Mucosa of descending colon (tissue), 3 donors: ENCODE measurements around the gene HDDC3. TPM values are rescaled to one million over a fixed set of nuclear protein-coding genes. Genes with fewer than 3 reads are reported as not detected.
"Not testable (repeated sequence)": the region's sequence is repeated elsewhere in the genome, so short reads cannot be mapped to it uniquely, and the experiment has no call there.

Experiments used
- ATAC-seq: fragments of 200-7000 bp; cut with Tn5 transposase; one replicate; pipeline ENCODE4 v1.9.1; 2020; ENCODE audit warnings: mild to moderate bottlenecking, moderate library complexity
- DNase-seq, 3 donors: peaks; one replicate each; pipeline ENCODE4 v3.0.0-alpha.2; 2020
- H3K36me3 ChIP-seq: fragments of 200-600 bp; one replicate; pipeline ENCODE4 v1.8.0; 2021; ENCODE audit warnings: low read depth, mild to moderate bottlenecking
- H3K4me1 ChIP-seq: fragments of 200-600 bp; one replicate; pipeline ENCODE4 v1.8.0; 2021; ENCODE audit warnings: low read depth, mild to moderate bottlenecking
- H3K4me3 ChIP-seq: fragments of 200-600 bp; one replicate; pipeline ENCODE4 v1.8.0; 2021; ENCODE audit warnings: mild to moderate bottlenecking
- H3K9me3 ChIP-seq: fragments of 200-600 bp; one replicate; pipeline ENCODE4 v1.8.0; 2021; ENCODE audit warnings: mild to moderate bottlenecking
- CTCF ChIP-seq: fragments of 200-600 bp; IDR thresholded peaks from one replicate; pipeline ENCODE4 v1.8.0; 2022; ENCODE audit warnings: antibody characterized with exemption, mild to moderate bottlenecking
- intact Hi-C, 2 donors: fragments of 100-400 bp; cut with DNase I in 1 of 2; cut with micrococcal nuclease in 1 of 2; formaldehyde crosslinking; loops; one replicate each; pipeline versions ENCODE4 v1.11.0 to v1.11.1; 2022; cut with DNase I, micrococcal nuclease
- total RNA-seq, 3 donors: library from RNA; stranded (reverse); fragmentation: NEBNext Ultra II Directional in 2 of 3; extraction: Animal tissue kit (Norgen Biotek cat#: 25700) in 2 of 3; gene quantifications; one replicate each; pipeline versions ENCODE4 v1.2.1 to v1.2.4, GENCODE V29; 2021 to 2023
- donor health status: DM: no; HTN: no; CAD: no; lungs with moderate emphysema.
- donor health status: DM: no; HTN: no; CAD: no.
- donor health status: DM: no; HTN: yes; CAD: no.

The HDDC3 gene
- total RNA-seq, 3 donors from 2014 or later: 10.7 to 23.4 (median 15.4) TPM

- H3K4me3 ChIP-seq: no peak overlapping the region
- H3K9me3 ChIP-seq: no peaks in the 10 kb centered on the region
- intact Hi-C loops: no loop called here
- TF ChIP-seq CTCF: no peak
- ATAC-seq: no peak
- DNase-seq: no peak
- H3K36me3 ChIP-seq: no peaks in the 10 kb centered on the region
- H3K4me1 ChIP-seq: peaks cover 29% of the 10 kb centered on the region
Measured at GRCh38 chr15:90933301-90933700, 952 bp upstream of the HDDC3 start.

- no peaks in the 10 kb centered on the region for H3K36me3 ChIP-seq
- peak overlapping the region; percentile 46 for H3K4me3 ChIP-seq
- no peaks in the 10 kb centered on the region for H3K9me3 ChIP-seq
- intact Hi-C loops: no loop called here
- DNase-seq (no peak), ATAC-seq (no peak)
- peaks cover 29% of the 10 kb centered on the region for H3K4me1 ChIP-seq
- TF ChIP-seq CTCF: no peak
Measured at GRCh38 chr15:90932660-90932991, 277 bp upstream of the HDDC3 start.

GRCh38 chr15:90931575-90931827, 848 bp downstream of the HDDC3 start:
- H3K4me1 ChIP-seq: peaks cover 28% of the 10 kb centered on the region
- ATAC-seq: no peak
- TF ChIP-seq CTCF: no peak
- no peak for DNase-seq
- H3K36me3 ChIP-seq: no peaks in the 10 kb centered on the region
- no peaks in the 10 kb centered on the region for H3K9me3 ChIP-seq
- H3K4me3 ChIP-seq: no peak overlapping the region
- intact Hi-C loops: no loop called here

DNA sequence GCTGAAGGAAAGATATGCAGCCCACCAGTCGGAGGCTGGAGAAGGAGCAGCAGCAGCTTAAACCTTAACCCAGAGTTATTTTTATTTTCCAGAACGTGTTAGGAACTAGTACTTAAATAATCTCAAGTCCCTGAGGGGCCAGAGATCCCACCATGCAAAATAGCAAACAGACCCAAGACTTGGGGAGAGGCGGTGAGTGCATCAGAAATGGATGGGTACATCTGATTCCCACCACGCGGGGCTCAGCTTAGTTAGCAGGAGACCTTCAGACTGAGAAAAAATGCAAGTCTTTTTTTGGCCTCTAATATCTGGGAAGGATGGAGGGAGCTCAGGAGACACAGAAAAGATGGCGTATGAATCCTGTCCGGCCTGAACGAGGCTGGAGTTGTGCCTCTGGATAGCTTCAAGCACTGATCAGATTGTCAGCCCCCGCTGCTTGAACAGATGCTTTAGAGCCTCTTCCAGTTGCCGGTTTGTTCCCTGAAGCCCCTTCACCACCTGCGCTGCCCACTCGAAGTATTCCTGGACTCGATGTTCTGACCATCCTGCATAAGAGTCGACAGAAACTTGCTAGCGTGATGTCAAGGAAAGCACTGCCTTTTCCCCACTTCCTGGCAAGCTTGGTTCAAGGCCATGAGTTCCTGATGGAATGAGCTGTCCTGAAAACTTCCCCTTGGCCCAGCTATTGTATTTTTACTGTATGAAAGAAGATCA, 1.3 kb downstream of the HDDC3 start:
- Histone ChIP-seq H3K36me3 (no peaks in the 10 kb centered on the region), H3K4me3 (no peak overlapping the region), H3K9me3 (no peaks in the 10 kb centered on the region), H3K4me1 (peaks cover 24% of the 10 kb centered on the region)
- no peak for TF ChIP-seq CTCF
- intact Hi-C loops: no loop called here
- DNase-seq (no peak), ATAC-seq (no peak)

- ATAC-seq: no peak
- H3K36me3 ChIP-seq: no peaks in the 10 kb centered on the region
- H3K4me3 ChIP-seq: peak overlapping the region; percentile 42
- no peaks in the 10 kb centered on the region for H3K9me3 ChIP-seq
- TF ChIP-seq CTCF: no peak
- intact Hi-C loops: no loop called here
- DNase-seq: no peak
- H3K4me1 ChIP-seq: peaks cover 19% of the 10 kb centered on the region
Measured at GRCh38 chr15:90929246-90930019, 2.9 kb downstream of the HDDC3 start.

DNA sequence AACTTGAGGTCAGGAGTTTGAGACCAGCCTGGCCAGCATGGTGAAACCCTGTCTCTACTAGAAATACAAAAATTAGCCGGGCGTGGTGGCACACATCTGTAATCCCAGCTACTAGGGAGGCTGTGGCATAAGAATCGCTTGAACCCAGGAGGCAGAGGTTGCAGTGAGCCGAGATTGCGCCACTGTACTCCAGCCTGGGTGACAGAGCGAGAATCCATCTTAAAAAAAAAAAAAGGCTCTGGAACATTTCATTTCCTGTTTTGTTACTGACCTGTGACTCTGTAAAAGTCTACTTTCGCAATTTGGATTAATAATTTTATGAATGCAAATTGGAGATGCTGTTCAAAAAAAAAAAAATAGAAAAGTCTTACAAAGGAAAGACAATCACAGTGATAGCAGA, 4.2 kb downstream of the HDDC3 start:
- ATAC-seq, H3K4me3 ChIP-seq, intact Hi-C loops, H3K36me3 ChIP-seq, DNase-seq, H3K9me3 ChIP-seq: not testable (repeated sequence)
- peaks cover 19% of the 10 kb centered on the region for H3K4me1 ChIP-seq

DNA sequence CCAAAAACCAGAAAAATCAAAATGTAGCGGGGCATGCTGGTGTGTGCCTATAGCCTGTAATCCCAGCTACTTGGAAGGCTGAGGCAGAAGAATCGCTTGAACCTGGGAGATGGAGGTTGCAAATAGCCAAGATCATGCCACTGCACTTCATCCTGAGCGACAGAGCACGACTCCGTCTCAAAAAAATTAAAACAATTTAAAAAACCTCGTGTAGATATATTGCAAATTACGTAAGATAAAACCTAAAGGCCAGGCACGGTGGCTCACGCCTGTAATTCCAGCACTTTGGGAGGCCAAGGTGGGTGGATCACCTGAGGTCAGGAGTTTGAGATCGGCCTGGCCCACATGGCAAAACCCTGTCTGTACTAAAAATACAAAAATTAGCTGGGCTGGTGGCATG, 5.6 kb downstream of the HDDC3 start:
- H3K4me1 ChIP-seq: peaks cover 15% of the 10 kb centered on the region
- H3K36me3 ChIP-seq, H3K9me3 ChIP-seq, H3K4me3 ChIP-seq, DNase-seq, intact Hi-C loops, ATAC-seq: not testable (repeated sequence)
